OCI-LY1 (cell line): ENCODE data around the gene LINC01488.

Experiments
- H2AFZ ChIP-seq: fragments of 200-600 bp; sonication (generic), shearing (Covaris generic); 2 replicates; pipeline ENCODE4 v1.6.0; 2014; ENCODE audit warnings: antibody characterized with exemption, mild to moderate bottlenecking, low read length
- H3F3A ChIP-seq: fragments of 200-600 bp; sonication (generic), shearing (Covaris generic); 2 replicates; pipeline ENCODE4 v1.6.0; 2014; ENCODE audit warnings: mild to moderate bottlenecking, antibody characterized with exemption, low read length, moderate library complexity; ENCODE audit not compliant: insufficient read depth
- H3K27ac ChIP-seq: fragments of 200-600 bp; sonication (generic); 2 replicates; pipeline ENCODE4 v1.5.1; 2014; ENCODE audit warnings: low read length, mixed run types, mild to moderate bottlenecking, low read depth; ENCODE audit not compliant: poor library complexity, severe bottlenecking
- H3K27me3 ChIP-seq: fragments of 200-600 bp; sonication (generic); 2 replicates; pipeline ENCODE4 v1.6.0; 2014; ENCODE audit warnings: antibody characterized with exemption, mild to moderate bottlenecking, low read length, moderate library complexity; ENCODE audit not compliant: insufficient read depth
- H3K36me3 ChIP-seq: fragments of 200-600 bp; sonication (generic); 2 replicates; pipeline ENCODE4 v1.6.1; 2014; ENCODE audit warnings: mild to moderate bottlenecking, antibody characterized with exemption, low read length, moderate library complexity, mixed read lengths; ENCODE audit not compliant: insufficient read depth
- H3K4me1 ChIP-seq: fragments of 200-600 bp; sonication (generic); 2 replicates; pipeline ENCODE4 v1.5.1; 2014; ENCODE audit warnings: mild to moderate bottlenecking, low read length, moderate library complexity; ENCODE audit not compliant: insufficient read depth, severe bottlenecking
- H3K4me2 ChIP-seq: fragments of 200-600 bp; sonication (generic), shearing (Covaris generic); 2 replicates; pipeline ENCODE4 v1.6.1; 2014; ENCODE audit warnings: low read length
- H3K4me3 ChIP-seq: fragments of 200-600 bp; sonication (generic); 2 replicates; pipeline ENCODE4 v1.5.1; 2014; ENCODE audit warnings: low read length, low read depth, mild to moderate bottlenecking, mixed read lengths; ENCODE audit not compliant: poor library complexity, severe bottlenecking
- H3K79me2 ChIP-seq: fragments of 200-600 bp; shearing (Covaris generic); 2 replicates; pipeline ENCODE4 v1.6.1; 2016; ENCODE audit warnings: mixed run types, low read length, mixed read lengths; ENCODE audit not compliant: insufficient read depth
- H3K9ac ChIP-seq: fragments of 200-600 bp; sonication (generic), shearing (Covaris generic); 2 replicates; pipeline ENCODE4 v1.6.1; 2014; ENCODE audit warnings: mild to moderate bottlenecking, low read length, mixed read lengths
- H3K9me2 ChIP-seq: fragments of 200-600 bp; sonication (generic), shearing (Covaris generic); 2 replicates; pipeline ENCODE4 v1.6.1; 2014; ENCODE audit warnings: low read depth, mild to moderate bottlenecking, low read length, mixed read lengths
- H3K9me3 ChIP-seq: fragments of 200-600 bp; shearing (Covaris generic); 2 replicates; pipeline ENCODE4 v1.6.1; 2014; ENCODE audit warnings: low read length, mixed read lengths
- H4K20me1 ChIP-seq: fragments of 200-600 bp; sonication (generic), shearing (Covaris generic); 2 replicates; pipeline ENCODE4 v1.6.0; 2016; ENCODE audit warnings: mild to moderate bottlenecking, low read length; ENCODE audit not compliant: insufficient read depth
- CTCF ChIP-seq: fragments of 200-600 bp; sonication (generic), shearing (Covaris generic); IDR thresholded peaks from 2 replicates; pipeline ENCODE4 v1.5.1; 2017; ENCODE audit warnings: mild to moderate bottlenecking, antibody characterized with exemption, low read length, moderate library complexity, mixed read lengths
- EZH2 ChIP-seq: fragments of 200-600 bp; sonication (generic), shearing (Covaris generic); IDR thresholded peaks from 2 replicates; pipeline ENCODE4 v1.8.0; 2017; ENCODE audit warnings: borderline replicate concordance, mixed run types, mild to moderate bottlenecking, antibody characterized with exemption, low read length, moderate library complexity, mixed read lengths

Gene LINC01488

GRCh38 chr11:69482322-69482721 lies 859 bp downstream of the LINC01488 start:
- Histone ChIP-seq H3K9ac (no peak overlapping the region), H3K9me3 (no peaks in the 10 kb centered on the region), H3K4me3 (no peak overlapping the region), H3K27ac (no peak overlapping the region), H4K20me1 (no peaks in the 10 kb centered on the region), H3K9me2 (no peaks in the 10 kb centered on the region), H3F3A (no peaks in the 10 kb centered on the region), H2AFZ (no peak overlapping the region), H3K36me3 (no peaks in the 10 kb centered on the region), H3K4me2 (no peak overlapping the region), H3K4me1 (no peaks in the 10 kb centered on the region), H3K27me3 (no peaks in the 10 kb centered on the region), H3K79me2 (no peaks in the 10 kb centered on the region)
- no peak for TF ChIP-seq CTCF
- no peak for TF ChIP-seq EZH2

DNA sequence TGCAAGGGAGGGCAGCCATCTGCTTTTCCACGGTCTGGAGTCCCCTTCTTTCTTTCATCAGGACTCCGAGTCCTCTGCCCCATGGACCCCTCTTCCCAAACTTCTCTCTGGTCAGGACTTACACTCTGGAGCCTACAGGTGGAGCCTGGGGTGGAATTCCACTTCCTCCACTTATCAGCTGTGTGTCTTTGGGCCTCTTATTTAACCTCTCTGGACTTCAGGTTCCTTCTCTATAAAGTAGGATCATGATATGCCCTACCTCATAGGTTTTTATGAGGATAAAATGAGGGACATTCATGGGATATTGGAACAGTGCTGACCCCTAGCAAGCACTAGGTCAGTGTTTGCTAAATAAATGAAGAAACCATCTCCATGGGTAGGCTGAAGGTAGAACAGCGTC lies 1.7 kb downstream of the LINC01488 start:
- no peaks in the 10 kb centered on the region for H3F3A ChIP-seq
- no peak for TF ChIP-seq CTCF
- no peak for TF ChIP-seq EZH2
- no peak overlapping the region for H3K4me3 ChIP-seq
- H3K4me2 ChIP-seq = no peak overlapping the region
- no peaks in the 10 kb centered on the region for H3K9me3 ChIP-seq
- no peaks in the 10 kb centered on the region for H3K79me2 ChIP-seq
- no peaks in the 10 kb centered on the region for H3K27me3 ChIP-seq
- H2AFZ ChIP-seq = no peak overlapping the region
- H3K9ac ChIP-seq = no peak overlapping the region
- H3K9me2 ChIP-seq = no peaks in the 10 kb centered on the region
- H4K20me1 ChIP-seq = no peaks in the 10 kb centered on the region
- H3K27ac ChIP-seq = no peak overlapping the region
- H3K4me1 ChIP-seq = no peaks in the 10 kb centered on the region
- no peaks in the 10 kb centered on the region for H3K36me3 ChIP-seq

GRCh38 chr11:69483691-69484426 lies 2.4 kb downstream of the LINC01488 start:
- no peaks in the 10 kb centered on the region for H3F3A ChIP-seq

More at GRCh38 chr11:69483691-69484426, 2.4 kb downstream of the LINC01488 start:
- Histone ChIP-seq H3K27ac (no peak overlapping the region), H2AFZ (no peak overlapping the region), H3K4me1 (no peaks in the 10 kb centered on the region), H4K20me1 (no peaks in the 10 kb centered on the region), H3K36me3 (no peaks in the 10 kb centered on the region), H3K9me2 (no peaks in the 10 kb centered on the region), H3K27me3 (no peaks in the 10 kb centered on the region), H3K4me2 (no peak overlapping the region), H3K4me3 (no peak overlapping the region), H3K79me2 (no peaks in the 10 kb centered on the region), H3K9ac (no peak overlapping the region), H3K9me3 (no peaks in the 10 kb centered on the region)
- no peak for TF ChIP-seq EZH2
- TF ChIP-seq CTCF = no peak
